Measurements from ENCODE around the gene IL9R.
"Not testable (repeated sequence)": the region's sequence is repeated elsewhere in the genome, so short reads cannot be mapped to it uniquely, and the experiment has no call there.

The IL9R gene

GRCh38 chrX:155995321-155995875 lies 2.1 kb upstream of the IL9R start:
- no peak for TF ChIP-seq CTCF (conservative IDR thresholded peaks at IDR 0.05; ENCODE audit: control insufficient read depth, insufficient read depth, low read depth, low read length)
- H3K4me3 ChIP-seq (ENCODE audit: control insufficient read depth, low read depth, low read length), result no peak overlapping the region

GRCh38 chrX:155998116-155998515 lies 620 bp downstream of the IL9R start:
- no peak for DNase-seq (ENCODE audit: low read depth)
- no peak for TF ChIP-seq CTCF (conservative IDR thresholded peaks at IDR 0.05; ENCODE audit: control insufficient read depth, insufficient read depth, low read depth, low read length)
- no peak overlapping the region for H3K4me3 ChIP-seq (ENCODE audit: control insufficient read depth, low read depth, low read length)

More at GRCh38 chrX:155995321-155995875, 2.1 kb upstream of the IL9R start:
- no peak for DNase-seq (ENCODE audit: low read depth)

- no peak overlapping the region for H3K4me3 ChIP-seq (ENCODE audit: control insufficient read depth, low read depth, low read length)
- DNase-seq (ENCODE audit: low read depth), result no peak
- no peak for TF ChIP-seq CTCF (conservative IDR thresholded peaks at IDR 0.05; ENCODE audit: control insufficient read depth, insufficient read depth, low read depth, low read length)
Measured at GRCh38 chrX:155998761-155999510, 1.4 kb downstream of the IL9R start.

- H3K4me3 ChIP-seq (ENCODE audit: control insufficient read depth, low read depth, low read length); DNase-seq (ENCODE audit: low read depth): not testable (repeated sequence)
Measured at GRCh38 chrX:155999751-156000150, 2.3 kb downstream of the IL9R start.

GRCh38 chrX:156000361-156000926 lies 2.9 kb downstream of the IL9R start:
- no peak overlapping the region for H3K4me3 ChIP-seq (ENCODE audit: control insufficient read depth, low read depth, low read length)
- TF ChIP-seq CTCF (conservative IDR thresholded peaks at IDR 0.05; ENCODE audit: control insufficient read depth, insufficient read depth, low read depth, low read length), result no peak
- DNase-seq (ENCODE audit: low read depth), result no peak

GRCh38 chrX:156001001-156001666 lies 3.6 kb downstream of the IL9R start:
- no peak for TF ChIP-seq CTCF (conservative IDR thresholded peaks at IDR 0.05; ENCODE audit: control insufficient read depth, insufficient read depth, low read depth, low read length)
- H3K4me3 ChIP-seq (ENCODE audit: control insufficient read depth, low read depth, low read length), result no peak overlapping the region
- no peak for DNase-seq (ENCODE audit: low read depth)

GRCh38 chrX:156001667-156002021 lies 4.1 kb downstream of the IL9R start:
- H3K4me3 ChIP-seq (ENCODE audit: control insufficient read depth, low read depth, low read length), result no peak overlapping the region
- DNase-seq (ENCODE audit: low read depth), result no peak

More at GRCh38 chrX:156001667-156002021, 4.1 kb downstream of the IL9R start:
- TF ChIP-seq CTCF (conservative IDR thresholded peaks at IDR 0.05; ENCODE audit: control insufficient read depth, insufficient read depth, low read depth, low read length), result no peak

Data from fibroblast of mammary gland (primary cell).